ENCODE measurements around the gene NEDD8.

GRCh38 chr14:24206260-24207103, 25.7 kb downstream of the NEDD8 start:
- TF ChIP-seq CTCF (IDR thresholded peaks at IDR 0.05; ENCODE audit: insufficient read depth, low read length, poor library complexity, severe bottlenecking) = no peak
- TF ChIP-seq EZH2phosphoT487 (conservative IDR thresholded peaks at IDR 0.05; ENCODE audit: low read length) = no peak

All from SU-DHL-6 (cell line).